Ovary (tissue), 9 donors: ENCODE data around the gene PKD1. TPM values are rescaled to one million over a fixed set of nuclear protein-coding genes. Genes with fewer than 3 reads are reported as not detected.
A peak's percentile ranks its signal among the peaks of the same experiment; 100 is the strongest.

ENCODE experiments used
- DNase-seq, 5 donors: peaks; one replicate each; pipeline ENCODE4 v3.0.0-alpha.2; 2019 to 2020
- H3K27ac ChIP-seq, 2 donors: fragments of 200-600 bp; one replicate each; pipeline versions ENCODE4 v1.5.1 to v1.8.0; 2019 to 2022
- H3K27me3 ChIP-seq: fragments of 200-600 bp; one replicate; pipeline ENCODE4 v1.8.0; 2022
- H3K36me3 ChIP-seq: fragments of 200-600 bp; sonication (generic); one replicate; pipeline ENCODE4 v1.5.1; 2019
- H3K4me1 ChIP-seq: one replicate; pipeline ENCODE4 v1.8.1; 2013; ENCODE audit warnings: mild to moderate bottlenecking, moderate library complexity; ENCODE audit not compliant: insufficient read depth
- H3K4me3 ChIP-seq: fragments of 200-600 bp; sonication (generic); one replicate; pipeline ENCODE4 v1.5.1; 2017
- H3K9me3 ChIP-seq, 2 donors: fragments of 200-600 bp in 1 of 2; sonication (generic) in 1 of 2; one replicate each; pipeline versions ENCODE4 v1.5.1 to v1.8.1; 2013 to 2019; ENCODE audit warnings: mild to moderate bottlenecking in 1 of 2, moderate library complexity in 1 of 2
- EP300 ChIP-seq: sonication (generic); formaldehyde crosslinking; IDR thresholded peaks from one replicate; pipeline ENCODE4 v1.6.1; 2017; ENCODE audit warnings: antibody characterized with exemption
- POLR2A ChIP-seq: fragments of 450-650 bp; IDR thresholded peaks from one replicate; pipeline ENCODE4 v1.6.1; 2017; ENCODE audit warnings: antibody characterized with exemption, mild to moderate bottlenecking, moderate library complexity
- WGBS, 3 donors: extraction: QIAGEN DNeasy Blood & Tissue Kit in 1 of 3; methylation state at CpG; one replicate each; pipeline versions ENCODE4 v1.1.5 to v1.1.7; 2013 to 2017; 5-methylcytosine and 5-hydroxymethylcytosine counted together
- intact Hi-C, 4 donors: fragments of 100-400 bp; cut with DNase I; formaldehyde crosslinking; loops; one replicate each; pipeline versions ENCODE4 v1.11.0 to v1.15.1; 2022 to 2023
- polyA plus RNA-seq, 2 donors: library from polyadenylated mRNA; stranded (reverse); fragments of 200-250 nt in 1 of 2; fragments of 350-450 nt in 1 of 2; fragmentation: Illumina TruSeq in 1 of 2; extraction: RNeasy Lipid Tissue Mini Kit (QIAGEN cat#74804) in 1 of 2; gene quantifications; one replicate each; pipeline ENCODE4 v1.2.3, GENCODE V29; 2013 to 2014
- total RNA-seq, 7 donors: library from RNA; depleted of rRNA in 2 of 7; stranded (reverse); fragments of >200 nt in 2 of 7; fragmentation: NEBNext Ultra II Directional in 3 of 7; extraction: Animal tissue kit (Norgen Biotek cat#: 25700) in 3 of 7; gene quantifications; one replicate each; pipeline versions ENCODE4 v1.1.0 to v1.2.4, GENCODE V29; 2016 to 2023
- TF ChIP-seq, protein P1 (sequence below), 3 donors: fragments of 450-650 bp in 2 of 3; fragments of 200-600 bp in 1 of 3; IDR thresholded peaks; one replicate each; pipeline versions ENCODE4 v1.5.1 to v1.8.0; 2016 to 2022; ENCODE audit warnings: antibody characterized with exemption in 3 of 3, mild to moderate bottlenecking in 1 of 3
- donor health status: DM: no; HTN: no; CAD: no; lungs with moderate emphysema.
- donor health status: DM: no; HTN: no; CAD: no.
- donor health status: Bipolar disorder and iron deficiency.
- donor health status: DM: yes; HTN: yes; CAD: no.
- donor health status: DM: no; HTN: no; CAD: no.
- donor health status: DM: yes; HTN: yes; CAD: no.

PKD1 gene
- total and polyA plus RNA-seq, 9 donors, result 8.7 to 203 (median 129) TPM

DNA sequence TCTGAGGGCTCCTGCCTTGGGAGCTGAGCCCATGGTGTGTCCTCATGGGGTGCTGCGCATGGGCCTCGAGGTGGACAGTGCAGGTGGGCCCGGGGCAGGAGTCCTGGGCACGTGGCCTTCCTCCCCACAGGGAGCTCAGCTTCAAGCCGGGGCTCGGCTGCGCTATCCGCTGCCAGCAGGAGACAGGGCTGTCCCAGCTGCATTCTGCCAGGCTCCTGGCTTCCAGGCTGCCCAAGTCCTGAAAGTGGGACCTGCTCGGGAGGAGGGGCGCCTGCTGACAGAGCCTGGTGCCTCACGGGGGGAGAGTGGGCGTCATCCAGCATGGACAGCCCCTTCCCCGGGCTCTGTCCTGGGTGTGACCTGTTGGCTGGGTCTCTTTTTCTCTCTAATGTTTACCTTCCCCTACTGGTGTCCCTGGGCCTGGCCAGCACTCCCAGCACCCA is 27.0 kb upstream of the PKD1 start:
- Histone ChIP-seq H3K27ac (no peak overlapping the region), H3K9me3 (no peaks in the 10 kb centered on the region), H3K4me1 (peaks cover 16% of the 10 kb centered on the region), H3K36me3 (no peaks in the 10 kb centered on the region), H3K4me3 (no peak overlapping the region), H3K27me3 (no peaks in the 10 kb centered on the region)
- 88 to 91% (median 89%) methylated on average over 13 of the region's 13 CpGs for WGBS, 3 donors
- no peak for DNase-seq
- TF ChIP-seq, protein P1, sequence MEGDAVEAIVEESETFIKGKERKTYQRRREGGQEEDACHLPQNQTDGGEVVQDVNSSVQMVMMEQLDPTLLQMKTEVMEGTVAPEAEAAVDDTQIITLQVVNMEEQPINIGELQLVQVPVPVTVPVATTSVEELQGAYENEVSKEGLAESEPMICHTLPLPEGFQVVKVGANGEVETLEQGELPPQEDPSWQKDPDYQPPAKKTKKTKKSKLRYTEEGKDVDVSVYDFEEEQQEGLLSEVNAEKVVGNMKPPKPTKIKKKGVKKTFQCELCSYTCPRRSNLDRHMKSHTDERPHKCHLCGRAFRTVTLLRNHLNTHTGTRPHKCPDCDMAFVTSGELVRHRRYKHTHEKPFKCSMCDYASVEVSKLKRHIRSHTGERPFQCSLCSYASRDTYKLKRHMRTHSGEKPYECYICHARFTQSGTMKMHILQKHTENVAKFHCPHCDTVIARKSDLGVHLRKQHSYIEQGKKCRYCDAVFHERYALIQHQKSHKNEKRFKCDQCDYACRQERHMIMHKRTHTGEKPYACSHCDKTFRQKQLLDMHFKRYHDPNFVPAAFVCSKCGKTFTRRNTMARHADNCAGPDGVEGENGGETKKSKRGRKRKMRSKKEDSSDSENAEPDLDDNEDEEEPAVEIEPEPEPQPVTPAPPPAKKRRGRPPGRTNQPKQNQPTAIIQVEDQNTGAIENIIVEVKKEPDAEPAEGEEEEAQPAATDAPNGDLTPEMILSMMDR (IDR thresholded peaks at IDR 0.05), result no peak
- intact Hi-C loops, result no loop called here

DNA sequence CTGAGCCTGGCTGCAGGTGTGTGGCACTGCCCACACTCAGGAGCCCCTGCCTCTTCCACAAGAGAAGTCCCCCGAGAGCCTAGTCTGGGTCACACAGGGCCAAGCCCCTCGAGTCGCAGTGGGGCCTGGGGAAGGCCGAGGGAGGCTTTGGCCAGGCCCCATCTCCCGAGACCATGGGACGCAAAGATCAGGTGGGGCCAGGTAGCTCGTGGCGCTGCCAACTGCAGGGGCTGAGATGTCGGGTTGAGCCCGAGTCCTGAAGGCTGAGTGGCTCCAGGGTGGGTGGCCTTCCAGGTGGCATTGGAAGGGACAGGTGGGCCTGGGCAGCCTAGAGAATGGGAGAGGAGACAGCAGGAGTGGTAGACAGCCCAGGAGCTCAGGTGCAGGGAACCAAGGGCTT is 26.2 kb upstream of the PKD1 start:
- Histone ChIP-seq H3K4me3 (no peak overlapping the region), H3K27me3 (no peaks in the 10 kb centered on the region)

DNA sequence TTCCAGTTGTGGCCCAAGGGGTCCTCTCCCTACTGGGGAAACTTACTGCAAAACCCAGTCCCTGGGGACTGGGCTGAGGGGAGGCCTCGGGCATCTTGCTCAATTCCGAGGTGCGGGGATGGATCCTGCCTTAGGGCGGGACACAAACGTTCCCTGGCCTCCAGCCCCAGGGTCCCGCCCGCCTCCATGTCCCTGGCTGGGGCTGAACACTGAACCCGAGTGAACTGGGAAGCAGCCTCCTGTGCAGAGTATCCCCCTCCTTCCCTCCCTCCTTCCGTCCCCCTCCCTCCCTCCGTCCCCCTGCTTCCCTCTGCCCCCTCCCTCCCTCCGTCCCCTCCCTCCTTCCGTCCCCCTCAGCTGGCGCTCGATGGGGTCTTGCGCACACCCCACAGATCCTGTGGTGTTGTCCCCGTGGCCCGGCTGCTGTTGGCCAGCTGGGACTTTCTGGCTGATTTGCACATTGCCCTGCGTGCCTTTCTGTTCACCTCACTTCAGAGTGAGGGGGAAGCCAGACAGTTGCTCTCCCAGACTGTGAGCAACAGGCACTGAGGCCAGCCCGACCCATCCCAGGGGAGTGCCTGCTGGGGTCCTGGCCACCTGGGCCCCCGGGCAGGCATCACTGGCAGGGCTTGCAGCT is 25.3 kb upstream of the PKD1 start:
- H3K4me1 ChIP-seq, result peaks cover 17% of the 10 kb centered on the region
- peak in 2 of 5 donors; percentile 53 to 70 for DNase-seq
- intact Hi-C loops, result no loop called here

More for the DNA sequence above, 26.2 kb upstream of the PKD1 start:
- WGBS, 3 donors, result 89 to 100% (median 91%) methylated on average over 10 of the region's 10 CpGs
- Histone ChIP-seq H3K27ac (peak overlapping the region in 1 of 2 donors; percentile 37), H3K36me3 (no peaks in the 10 kb centered on the region), H3K4me1 (peaks cover 17% of the 10 kb centered on the region), H3K9me3 (no peaks in the 10 kb centered on the region)
- intact Hi-C loops, result no loop called here
- TF ChIP-seq EP300, result no peak
- no peak for TF ChIP-seq POLR2A
- TF ChIP-seq, protein P1 (IDR thresholded peaks at IDR 0.05), result no peak
- DNase-seq, result no peak

DNA sequence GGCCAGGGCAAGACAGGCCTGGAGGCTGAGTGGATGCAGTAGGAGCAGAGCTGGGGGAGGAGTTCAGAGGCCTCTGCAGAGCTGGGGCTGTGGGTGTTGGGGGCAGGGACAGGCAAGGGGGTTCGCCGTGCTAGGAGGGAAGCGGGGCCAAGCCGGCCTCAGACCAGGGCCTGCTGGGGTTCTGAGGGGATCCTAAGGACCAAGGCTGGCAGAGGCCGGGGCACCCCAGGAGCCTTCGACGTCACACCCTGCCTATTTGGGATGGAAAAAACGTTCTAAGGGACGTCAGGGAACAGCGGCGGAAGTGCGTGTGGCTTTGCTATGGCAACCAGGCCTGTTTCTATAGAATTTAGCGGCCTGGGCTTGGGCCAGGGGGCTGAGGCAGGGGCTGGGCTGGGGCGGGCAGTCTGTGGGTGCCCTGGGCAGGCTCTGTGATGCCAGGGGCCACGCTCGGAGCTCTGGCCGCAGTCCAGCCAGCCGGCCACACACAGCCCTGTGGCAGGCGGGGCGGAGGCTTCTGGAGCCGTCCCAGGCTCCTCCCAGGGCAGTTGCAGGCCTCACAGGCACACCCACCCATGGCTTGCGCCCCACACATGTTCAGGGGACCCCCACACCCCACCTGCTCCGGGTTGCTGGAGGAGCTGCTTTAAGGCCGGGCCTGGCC is 23.6 kb upstream of the PKD1 start:
- DNase-seq, result peak in 4 of 5 donors; percentile 63 to 70 (median 67)
- H3K4me1 ChIP-seq, result peaks cover 17% of the 10 kb centered on the region
- TF ChIP-seq, protein P1 (IDR thresholded peaks at IDR 0.05), result no peak
- TF ChIP-seq POLR2A, result no peak
- no peak for TF ChIP-seq EP300
- H3K27me3 ChIP-seq, result no peaks in the 10 kb centered on the region
- peak overlapping the region; percentile 28 to 39 for H3K27ac ChIP-seq
- no peaks in the 10 kb centered on the region for H3K36me3 ChIP-seq
- H3K4me3 ChIP-seq, result peak overlapping the region; percentile 30
- intact Hi-C loops, result loop anchor here in 1 of 4 donors (10.0 kb wide), 1 partner anchor 95 kb away; the partner anchor contains the start of gene ECI1
- H3K9me3 ChIP-seq, result no peaks in the 10 kb centered on the region
- WGBS, 3 donors, result 36 to 44% (median 37%) methylated on average over 22 to 24 of the region's 24 CpGs

More for the DNA sequence above, 25.3 kb upstream of the PKD1 start:
- Histone ChIP-seq H3K36me3 (no peaks in the 10 kb centered on the region), H3K27ac (peak overlapping the region; percentile 16 to 30), H3K9me3 (no peaks in the 10 kb centered on the region), H3K4me3 (no peak overlapping the region), H3K27me3 (no peaks in the 10 kb centered on the region)
- no peak for TF ChIP-seq POLR2A
- TF ChIP-seq, protein P1 (IDR thresholded peaks at IDR 0.05), result no peak
- no peak for TF ChIP-seq EP300
- WGBS, 3 donors, result 30 to 36% (median 30%) methylated on average over 18 to 20 of the region's 20 CpGs
